ENCODE data around the gene SNU13. TPM values are rescaled to one million over a fixed set of nuclear protein-coding genes. Genes with fewer than 3 reads are reported as not detected.
"Not testable (repeated sequence)": the region's sequence is repeated elsewhere in the genome, so short reads cannot be mapped to it uniquely, and the experiment has no call there.

The SNU13 gene
- total RNA-seq, 1 experiment from 2014 or later: 140 TPM

GRCh38 chr22:41690476-41690875, 1.8 kb upstream of the SNU13 start:
- no peaks in the 10 kb centered on the region for H3K27me3 ChIP-seq (ENCODE audit: control insufficient read depth, insufficient read depth, low read length)
- DNase-seq: no peak
- H3K36me3 ChIP-seq (replicated peaks; ENCODE audit: control insufficient read depth, insufficient read depth, low read length): no peaks in the 10 kb centered on the region
- no peak overlapping the region for H3K4me3 ChIP-seq (ENCODE audit: insufficient read depth, low read depth, low read length)

- DNase-seq: peak; percentile 63
- no peaks in the 10 kb centered on the region for H3K27me3 ChIP-seq (ENCODE audit: control insufficient read depth, insufficient read depth, low read length)
- H3K4me3 ChIP-seq (ENCODE audit: insufficient read depth, low read depth, low read length): peak overlapping the region; percentile 86
- H3K36me3 ChIP-seq (replicated peaks; ENCODE audit: control insufficient read depth, insufficient read depth, low read length): no peaks in the 10 kb centered on the region
Measured at GRCh38 chr22:41687901-41688364, 734 bp downstream of the SNU13 start.

GRCh38 chr22:41686890-41687289, 1.8 kb downstream of the SNU13 start:
- not testable (repeated sequence) for H3K4me3 ChIP-seq (ENCODE audit: insufficient read depth, low read depth, low read length); H3K36me3 ChIP-seq (replicated peaks; ENCODE audit: control insufficient read depth, insufficient read depth, low read length); H3K27me3 ChIP-seq (ENCODE audit: control insufficient read depth, insufficient read depth, low read length); DNase-seq

- Histone ChIP-seq H3K36me3 (replicated peaks; ENCODE audit: control insufficient read depth, insufficient read depth, low read length) (peaks cover 7% of the 10 kb centered on the region), H3K4me3 (ENCODE audit: insufficient read depth, low read depth, low read length) (no peak overlapping the region), H3K27me3 (ENCODE audit: control insufficient read depth, insufficient read depth, low read length) (no peaks in the 10 kb centered on the region)
- DNase-seq: no peak
Measured at GRCh38 chr22:41684194-41684593, 4.5 kb downstream of the SNU13 start.

GRCh38 chr22:41683616-41684015, 5.1 kb downstream of the SNU13 start:
- peaks cover 8% of the 10 kb centered on the region for H3K36me3 ChIP-seq (replicated peaks; ENCODE audit: control insufficient read depth, insufficient read depth, low read length)
- no peaks in the 10 kb centered on the region for H3K27me3 ChIP-seq (ENCODE audit: control insufficient read depth, insufficient read depth, low read length)

GRCh38 chr22:41683052-41683451, 5.6 kb downstream of the SNU13 start:
- Histone ChIP-seq H3K36me3 (replicated peaks; ENCODE audit: control insufficient read depth, insufficient read depth, low read length) (peaks cover 13% of the 10 kb centered on the region), H3K4me3 (ENCODE audit: insufficient read depth, low read depth, low read length) (peak overlapping the region; percentile 73), H3K27me3 (ENCODE audit: control insufficient read depth, insufficient read depth, low read length) (no peaks in the 10 kb centered on the region)
- no peak for DNase-seq

More at GRCh38 chr22:41683616-41684015, 5.1 kb downstream of the SNU13 start:
- DNase-seq: no peak
- no peak overlapping the region for H3K4me3 ChIP-seq (ENCODE audit: insufficient read depth, low read depth, low read length)

GRCh38 chr22:41682033-41682807, 6.4 kb downstream of the SNU13 start:
- Histone ChIP-seq H3K36me3 (replicated peaks; ENCODE audit: control insufficient read depth, insufficient read depth, low read length) (peaks cover 15% of the 10 kb centered on the region), H3K4me3 (ENCODE audit: insufficient read depth, low read depth, low read length) (peak overlapping the region; percentile 73), H3K27me3 (ENCODE audit: control insufficient read depth, insufficient read depth, low read length) (no peaks in the 10 kb centered on the region)
- peak; percentile 87 for DNase-seq

- Histone ChIP-seq H3K27me3 (ENCODE audit: control insufficient read depth, insufficient read depth, low read length) (no peaks in the 10 kb centered on the region), H3K4me3 (ENCODE audit: insufficient read depth, low read depth, low read length) (peak overlapping the region; percentile 73), H3K36me3 (replicated peaks; ENCODE audit: control insufficient read depth, insufficient read depth, low read length) (peaks cover 15% of the 10 kb centered on the region)
- no peak for DNase-seq
Measured at GRCh38 chr22:41681616-41682015, 7.1 kb downstream of the SNU13 start.

GRCh38 chr22:41676134-41676533, 12.5 kb downstream of the SNU13 start:
- Histone ChIP-seq H3K27me3 (ENCODE audit: control insufficient read depth, insufficient read depth, low read length) (no peaks in the 10 kb centered on the region), H3K4me3 (ENCODE audit: insufficient read depth, low read depth, low read length) (no peak overlapping the region), H3K36me3 (replicated peaks; ENCODE audit: control insufficient read depth, insufficient read depth, low read length) (peaks cover 30% of the 10 kb centered on the region)
- DNase-seq: no peak

GRCh38 chr22:41674846-41675340, 13.8 kb downstream of the SNU13 start:
- Histone ChIP-seq H3K36me3 (replicated peaks; ENCODE audit: control insufficient read depth, insufficient read depth, low read length) (peaks cover 26% of the 10 kb centered on the region), H3K27me3 (ENCODE audit: control insufficient read depth, insufficient read depth, low read length) (no peaks in the 10 kb centered on the region), H3K4me3 (ENCODE audit: insufficient read depth, low read depth, low read length) (no peak overlapping the region)
- no peak for DNase-seq

- no peaks in the 10 kb centered on the region for H3K27me3 ChIP-seq (ENCODE audit: control insufficient read depth, insufficient read depth, low read length)
- H3K36me3 ChIP-seq (replicated peaks; ENCODE audit: control insufficient read depth, insufficient read depth, low read length): peaks cover 18% of the 10 kb centered on the region
- DNase-seq: no peak
- no peak overlapping the region for H3K4me3 ChIP-seq (ENCODE audit: insufficient read depth, low read depth, low read length)
Measured at GRCh38 chr22:41672780-41673509, 15.7 kb downstream of the SNU13 start.

- H3K27me3 ChIP-seq (ENCODE audit: control insufficient read depth, insufficient read depth, low read length); H3K4me3 ChIP-seq (ENCODE audit: insufficient read depth, low read depth, low read length); DNase-seq: not testable (repeated sequence)
- peaks cover 15% of the 10 kb centered on the region for H3K36me3 ChIP-seq (replicated peaks; ENCODE audit: control insufficient read depth, insufficient read depth, low read length)
Measured at GRCh38 chr22:41672096-41672495, 16.6 kb downstream of the SNU13 start.

GRCh38 chr22:41668971-41669911, 19.4 kb downstream of the SNU13 start:
- DNase-seq: no peak
- Histone ChIP-seq H3K4me3 (ENCODE audit: insufficient read depth, low read depth, low read length) (no peak overlapping the region), H3K27me3 (ENCODE audit: control insufficient read depth, insufficient read depth, low read length) (no peaks in the 10 kb centered on the region), H3K36me3 (replicated peaks; ENCODE audit: control insufficient read depth, insufficient read depth, low read length) (peaks cover 5% of the 10 kb centered on the region)

- no peak for DNase-seq
- no peak overlapping the region for H3K4me3 ChIP-seq (ENCODE audit: insufficient read depth, low read depth, low read length)
- no peaks in the 10 kb centered on the region for H3K27me3 ChIP-seq (ENCODE audit: control insufficient read depth, insufficient read depth, low read length)
- H3K36me3 ChIP-seq (replicated peaks; ENCODE audit: control insufficient read depth, insufficient read depth, low read length): peaks cover 21% of the 10 kb centered on the region
Measured at GRCh38 chr22:41664951-41665350, 23.7 kb downstream of the SNU13 start.
